Measurements from ENCODE around the gene BTBD17. TPM values are rescaled to one million over a fixed set of nuclear protein-coding genes. Genes with fewer than 3 reads are reported as not detected.
"Not testable (repeated sequence)": the region's sequence is repeated elsewhere in the genome, so short reads cannot be mapped to it uniquely, and the experiment has no call there.

The BTBD17 gene, protein sequence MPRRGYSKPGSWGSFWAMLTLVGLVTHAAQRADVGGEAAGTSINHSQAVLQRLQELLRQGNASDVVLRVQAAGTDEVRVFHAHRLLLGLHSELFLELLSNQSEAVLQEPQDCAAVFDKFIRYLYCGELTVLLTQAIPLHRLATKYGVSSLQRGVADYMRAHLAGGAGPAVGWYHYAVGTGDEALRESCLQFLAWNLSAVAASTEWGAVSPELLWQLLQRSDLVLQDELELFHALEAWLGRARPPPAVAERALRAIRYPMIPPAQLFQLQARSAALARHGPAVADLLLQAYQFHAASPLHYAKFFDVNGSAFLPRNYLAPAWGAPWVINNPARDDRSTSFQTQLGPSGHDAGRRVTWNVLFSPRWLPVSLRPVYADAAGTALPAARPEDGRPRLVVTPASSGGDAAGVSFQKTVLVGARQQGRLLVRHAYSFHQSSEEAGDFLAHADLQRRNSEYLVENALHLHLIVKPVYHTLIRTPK
- 0.10 and 0.44 TPM in 2 replicates for total RNA-seq (2014; rRNA removed; shearing (Covaris generic))

GRCh38 chr17:74361230-74362068 is at the start of gene BTBD17:
Gene BTBD17 (minus strand): TSS chr17:74361868. CDS start chr17:74361819, 49 bp downstream.
- peak; percentile 47 for DNase-seq (ENCODE audit: low spot score)

- DNase-seq (ENCODE audit: low spot score) = no peak
Observed at GRCh38 chr17:74410001-74410443, 48.4 kb upstream of the BTBD17 start.

GRCh38 chr17:74408815-74409214 is 47.1 kb upstream of the BTBD17 start:
- DNase-seq (ENCODE audit: low spot score) = peak; percentile 31

GRCh38 chr17:74408262-74408661 is 46.6 kb upstream of the BTBD17 start:
- DNase-seq (ENCODE audit: low spot score) = peak; percentile 74

GRCh38 chr17:74407384-74407783 is 45.7 kb upstream of the BTBD17 start:
- no peak for DNase-seq (ENCODE audit: low spot score)

- DNase-seq (ENCODE audit: low spot score) = not testable (repeated sequence)
Observed at GRCh38 chr17:74405311-74405710, 43.6 kb upstream of the BTBD17 start.

DNA sequence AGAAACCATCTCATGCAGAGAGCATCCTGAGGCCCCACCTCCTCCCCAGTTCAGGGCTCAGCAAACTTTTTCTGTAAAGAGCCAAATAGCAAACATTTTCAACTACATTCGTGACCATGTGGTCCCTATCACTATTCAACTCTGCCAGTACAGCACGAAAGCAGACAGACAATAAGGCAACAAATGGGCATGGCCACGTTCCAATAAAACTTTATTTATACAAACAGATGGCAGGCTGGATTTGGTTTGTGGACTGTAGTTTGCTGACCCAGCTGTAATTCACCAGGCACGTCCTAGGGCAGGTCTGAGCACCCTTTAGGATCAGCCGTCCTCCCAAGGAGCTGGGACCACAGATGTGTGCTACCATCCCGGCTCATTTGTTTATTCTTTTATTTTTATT is 43.1 kb upstream of the BTBD17 start:
- no peak for DNase-seq (ENCODE audit: low spot score)

DNA sequence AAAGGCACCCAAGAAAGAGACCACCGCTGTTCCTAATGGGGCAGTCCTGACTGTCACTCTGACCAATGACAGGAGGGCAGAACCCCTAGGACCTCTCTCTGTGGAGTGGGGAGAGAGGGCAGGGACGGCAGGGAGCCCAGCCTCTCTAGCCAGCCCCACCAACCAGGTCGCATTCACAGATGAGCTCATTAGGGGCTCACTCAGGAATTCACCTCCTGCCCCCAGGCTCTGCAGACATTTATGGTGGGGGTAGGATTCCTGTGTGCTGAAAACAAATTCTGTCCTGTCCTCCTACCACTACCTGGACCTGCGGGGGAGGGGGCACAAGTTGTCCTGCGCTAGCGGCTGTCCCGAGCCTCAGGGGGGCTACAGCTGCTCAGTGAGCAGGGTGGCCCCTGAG is 42.5 kb upstream of the BTBD17 start:
- no peak for DNase-seq (ENCODE audit: low spot score)

GRCh38 chr17:74403512-74404137 is 42.0 kb upstream of the BTBD17 start:
- DNase-seq (ENCODE audit: low spot score) = no peak

DNA sequence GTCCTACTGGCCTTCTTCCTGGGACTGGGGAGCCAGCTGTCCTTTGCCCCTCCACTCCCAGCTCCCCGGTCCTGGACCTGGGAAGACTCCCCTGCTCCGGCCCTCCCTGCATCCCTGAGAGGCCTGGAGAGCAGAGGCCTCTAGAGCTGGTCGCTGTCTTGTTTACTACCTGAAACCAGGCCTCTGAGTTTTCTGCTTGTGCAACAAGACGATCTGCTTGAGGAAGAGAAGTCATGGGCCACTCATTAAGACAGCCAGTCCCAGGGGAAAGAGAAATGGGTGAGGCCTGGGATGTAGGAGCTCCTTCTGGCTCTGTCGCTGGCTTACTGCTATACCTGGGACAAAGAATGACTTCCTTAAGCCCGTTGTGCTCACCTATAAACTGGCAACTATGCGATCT is 40.4 kb upstream of the BTBD17 start:
- no peak for DNase-seq (ENCODE audit: low spot score)

GRCh38 chr17:74396567-74396966 is 34.9 kb upstream of the BTBD17 start:
- DNase-seq (ENCODE audit: low spot score) = no peak

- peak; percentile 62 for DNase-seq (ENCODE audit: low spot score)
Observed at GRCh38 chr17:74394977-74395376, 33.3 kb upstream of the BTBD17 start.

DNA sequence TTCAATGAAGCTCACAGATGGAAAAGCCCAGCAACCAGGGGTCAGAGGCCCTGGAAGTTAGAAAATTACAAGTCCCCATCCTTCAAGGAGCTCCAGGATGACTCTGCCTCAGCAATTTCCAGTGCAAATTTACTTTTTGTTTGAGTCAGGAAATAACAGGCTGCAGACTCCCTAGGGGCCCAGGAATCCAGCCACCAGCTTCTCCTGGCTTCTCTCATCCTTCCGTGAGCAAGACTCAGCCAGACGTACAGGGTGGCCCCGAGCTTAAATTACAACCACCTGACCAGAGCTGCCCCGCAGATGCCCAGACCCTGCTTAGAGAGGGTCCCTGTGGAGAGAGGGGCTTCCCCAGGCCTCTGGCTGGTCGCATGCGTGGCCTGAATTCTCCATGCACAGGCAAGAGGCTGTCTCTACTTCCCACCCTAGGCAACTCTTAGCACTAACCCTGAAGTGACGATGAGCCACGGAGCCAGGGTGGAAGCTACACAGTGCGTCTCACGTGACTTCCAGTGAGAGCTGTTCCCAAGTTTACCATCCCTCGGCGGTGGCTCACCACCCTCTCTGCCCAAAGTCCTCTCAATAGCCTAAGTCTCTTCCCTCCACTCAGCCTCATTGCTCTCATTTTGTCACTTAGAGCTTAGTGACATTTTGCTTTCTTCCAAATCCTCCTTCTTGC is 32.7 kb upstream of the BTBD17 start:
- no peak for DNase-seq (ENCODE audit: low spot score)

DNA sequence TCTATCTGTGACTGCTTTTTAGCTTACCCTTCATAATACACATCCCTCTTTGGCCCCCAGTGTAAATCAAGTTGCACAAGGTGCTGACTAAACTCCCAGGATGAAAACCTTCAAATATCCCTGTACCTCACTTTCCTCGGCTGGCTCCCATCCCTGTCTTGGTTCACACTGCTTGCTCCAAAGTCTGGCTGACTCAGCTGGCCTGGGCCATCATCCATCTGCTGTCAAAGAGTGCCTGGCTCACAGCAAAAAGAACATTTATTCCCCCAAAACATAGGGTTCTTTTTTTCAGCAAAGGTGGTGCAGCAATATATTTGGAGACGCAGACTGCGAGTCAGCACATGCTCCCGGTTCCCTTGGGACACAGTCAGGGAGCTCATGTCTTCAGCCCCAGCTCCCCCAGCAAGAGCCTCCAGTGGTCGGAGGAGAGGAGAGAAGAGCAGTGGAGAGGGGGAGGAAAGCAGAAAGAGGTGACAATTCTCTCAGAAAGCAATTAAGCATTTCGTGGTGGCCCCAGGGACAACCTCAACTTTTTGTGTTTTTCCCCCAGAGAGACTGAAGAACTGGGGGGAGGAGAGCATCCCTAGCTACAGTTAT is 31.8 kb upstream of the BTBD17 start:
- no peak for DNase-seq (ENCODE audit: low spot score)

- no peak for DNase-seq (ENCODE audit: low spot score)
Observed at GRCh38 chr17:74392848-74393247, 31.2 kb upstream of the BTBD17 start.

- no peak for DNase-seq (ENCODE audit: low spot score)
Observed at GRCh38 chr17:74391771-74392170, 30.1 kb upstream of the BTBD17 start.

GRCh38 chr17:74390680-74391653 is 29.3 kb upstream of the BTBD17 start:
- DNase-seq (ENCODE audit: low spot score) = no peak

- DNase-seq (ENCODE audit: low spot score) = no peak
Observed at GRCh38 chr17:74389937-74390679, 28.4 kb upstream of the BTBD17 start.
